ENCODE data around the gene TULP4.

TULP4 gene

GRCh38 chr6:158313989-158314388, 1.7 kb downstream of the TULP4 start:
- Histone ChIP-seq H3K4me1 (ENCODE audit: control extremely low read depth in 1 of 4, control insufficient read depth in 4 of 4, insufficient read depth in 4 of 4, low read length in 3 of 4) (peaks cover 0 to 12% (median 7%) of the 10 kb centered on the region in 4 experiments), H3K36me3 (ENCODE audit: control insufficient read depth in 4 of 4, insufficient read depth in 4 of 4, low read length in 3 of 4) (peaks cover 4 to 14% (median 10%) of the 10 kb centered on the region in 4 experiments), H3K27me3 (replicated peaks in 2 of 5; ENCODE audit: control insufficient read depth in 4 of 5, insufficient read depth in 5 of 5, low read length in 4 of 5) (no peaks in the 10 kb centered on the region), H3K9me3 (ENCODE audit: control extremely low read depth in 1 of 5, control insufficient read depth in 4 of 5, insufficient read depth in 2 of 5, low read depth in 1 of 5, low read length in 4 of 5) (peaks cover 0 to 10% (median 4%) of the 10 kb centered on the region in 5 experiments), H3K27ac (ENCODE audit: insufficient read depth in 1 of 2, low read depth in 1 of 2, low read length in 2 of 2, poor library complexity in 1 of 2, severe bottlenecking in 2 of 2) (peak overlapping the region; percentile 40 to 62), H3K4me3 (ENCODE audit: control insufficient read depth in 1 of 7, extremely low read depth in 1 of 7, insufficient read depth in 4 of 7, low read depth in 2 of 7, low read length in 6 of 7) (peak overlapping the region in 6 of 7 experiments; percentile 50 to 74 (median 58))
- DNase-seq = peak; percentile 20 to 74 (median 50)
- POLR2A ChIA-PET = no interaction called here
- CTCF ChIA-PET = no interaction called here
- 6% methylated on average over 8 of the region's 9 CpGs for WGBS (ENCODE audit: insufficient coverage)

- WGBS (ENCODE audit: insufficient coverage) = no CpG with 5 or more reads among the region's 3 CpGs
- H3K27ac ChIP-seq (ENCODE audit: insufficient read depth in 1 of 2, low read depth in 1 of 2, low read length in 2 of 2, poor library complexity in 1 of 2, severe bottlenecking in 2 of 2) = peak overlapping the region in 1 of 2 experiments; percentile 62
- CTCF ChIA-PET = no interaction called here
- DNase-seq = no peak
- H3K9me3 ChIP-seq (ENCODE audit: control extremely low read depth in 1 of 5, control insufficient read depth in 4 of 5, insufficient read depth in 2 of 5, low read depth in 1 of 5, low read length in 4 of 5) = peaks cover 0 to 10% (median 4%) of the 10 kb centered on the region in 5 experiments
- H3K4me3 ChIP-seq (ENCODE audit: control insufficient read depth in 1 of 7, extremely low read depth in 1 of 7, insufficient read depth in 4 of 7, low read depth in 2 of 7, low read length in 6 of 7) = peak overlapping the region in 2 of 7 experiments; percentile 73 to 74
- peaks cover 0 to 12% (median 7%) of the 10 kb centered on the region in 4 experiments for H3K4me1 ChIP-seq (ENCODE audit: control extremely low read depth in 1 of 4, control insufficient read depth in 4 of 4, insufficient read depth in 4 of 4, low read length in 3 of 4)
- H3K36me3 ChIP-seq (ENCODE audit: control insufficient read depth in 4 of 4, insufficient read depth in 4 of 4, low read length in 3 of 4) = peaks cover 4 to 14% (median 10%) of the 10 kb centered on the region in 4 experiments
- POLR2A ChIA-PET = no interaction called here
- no peaks in the 10 kb centered on the region for H3K27me3 ChIP-seq (replicated peaks in 2 of 5; ENCODE audit: control insufficient read depth in 4 of 5, insufficient read depth in 5 of 5, low read length in 4 of 5)
Observed at GRCh38 chr6:158314737-158315136, 2.5 kb downstream of the TULP4 start.

- POLR2A ChIA-PET = no interaction called here
- H3K36me3 ChIP-seq (ENCODE audit: control insufficient read depth in 4 of 4, insufficient read depth in 4 of 4, low read length in 3 of 4) = peaks cover 4 to 14% (median 10%) of the 10 kb centered on the region in 4 experiments
- no peaks in the 10 kb centered on the region for H3K27me3 ChIP-seq (replicated peaks in 2 of 5; ENCODE audit: control insufficient read depth in 4 of 5, insufficient read depth in 5 of 5, low read length in 4 of 5)
- H3K4me3 ChIP-seq (ENCODE audit: control insufficient read depth in 1 of 7, extremely low read depth in 1 of 7, insufficient read depth in 4 of 7, low read depth in 2 of 7, low read length in 6 of 7) = no peak overlapping the region
- peaks cover 0 to 10% (median 4%) of the 10 kb centered on the region in 5 experiments for H3K9me3 ChIP-seq (ENCODE audit: control extremely low read depth in 1 of 5, control insufficient read depth in 4 of 5, insufficient read depth in 2 of 5, low read depth in 1 of 5, low read length in 4 of 5)
- DNase-seq = no peak
- no peak overlapping the region for H3K27ac ChIP-seq (ENCODE audit: insufficient read depth in 1 of 2, low read depth in 1 of 2, low read length in 2 of 2, poor library complexity in 1 of 2, severe bottlenecking in 2 of 2)
- H3K4me1 ChIP-seq (ENCODE audit: control extremely low read depth in 1 of 4, control insufficient read depth in 4 of 4, insufficient read depth in 4 of 4, low read length in 3 of 4) = peaks cover 0 to 12% (median 7%) of the 10 kb centered on the region in 4 experiments
- no CpG with 5 or more reads among the region's 3 CpGs for WGBS (ENCODE audit: insufficient coverage)
- CTCF ChIA-PET = no interaction called here
Observed at GRCh38 chr6:158316022-158316421, 3.8 kb downstream of the TULP4 start.

GRCh38 chr6:158321960-158322359, 9.7 kb downstream of the TULP4 start:
- Histone ChIP-seq H3K27ac (ENCODE audit: insufficient read depth in 1 of 2, low read depth in 1 of 2, low read length in 2 of 2, poor library complexity in 1 of 2, severe bottlenecking in 2 of 2) (no peak overlapping the region), H3K27me3 (replicated peaks in 2 of 5; ENCODE audit: control insufficient read depth in 4 of 5, insufficient read depth in 5 of 5, low read length in 4 of 5) (no peaks in the 10 kb centered on the region), H3K4me3 (ENCODE audit: control insufficient read depth in 1 of 7, extremely low read depth in 1 of 7, insufficient read depth in 4 of 7, low read depth in 2 of 7, low read length in 6 of 7) (no peak overlapping the region), H3K36me3 (ENCODE audit: control insufficient read depth in 4 of 4, insufficient read depth in 4 of 4, low read length in 3 of 4) (peaks cover 0 to under 1% (median 0%) of the 10 kb centered on the region in 4 experiments), H3K4me1 (ENCODE audit: control extremely low read depth in 1 of 4, control insufficient read depth in 4 of 4, insufficient read depth in 4 of 4, low read length in 3 of 4) (peaks cover 0 to 16% (median 5%) of the 10 kb centered on the region in 4 experiments), H3K9me3 (ENCODE audit: control extremely low read depth in 1 of 5, control insufficient read depth in 4 of 5, insufficient read depth in 2 of 5, low read depth in 1 of 5, low read length in 4 of 5) (no peaks in the 10 kb centered on the region)
- ChIA-PET POLR2A (no interaction called here), CTCF (no interaction called here)
- DNase-seq = peak in 2 of 3 donors; percentile 30 to 43

GRCh38 chr6:158322400-158322723, 10.1 kb downstream of the TULP4 start:
- ChIA-PET POLR2A (no interaction called here), CTCF (no interaction called here)
- Histone ChIP-seq H3K4me3 (ENCODE audit: control insufficient read depth in 1 of 7, extremely low read depth in 1 of 7, insufficient read depth in 4 of 7, low read depth in 2 of 7, low read length in 6 of 7) (no peak overlapping the region), H3K27ac (ENCODE audit: insufficient read depth in 1 of 2, low read depth in 1 of 2, low read length in 2 of 2, poor library complexity in 1 of 2, severe bottlenecking in 2 of 2) (no peak overlapping the region), H3K36me3 (ENCODE audit: control insufficient read depth in 4 of 4, insufficient read depth in 4 of 4, low read length in 3 of 4) (no peaks in the 10 kb centered on the region), H3K4me1 (ENCODE audit: control extremely low read depth in 1 of 4, control insufficient read depth in 4 of 4, insufficient read depth in 4 of 4, low read length in 3 of 4) (peaks cover 0 to 16% (median 5%) of the 10 kb centered on the region in 4 experiments), H3K27me3 (replicated peaks in 2 of 5; ENCODE audit: control insufficient read depth in 4 of 5, insufficient read depth in 5 of 5, low read length in 4 of 5) (no peaks in the 10 kb centered on the region), H3K9me3 (ENCODE audit: control extremely low read depth in 1 of 5, control insufficient read depth in 4 of 5, insufficient read depth in 2 of 5, low read depth in 1 of 5, low read length in 4 of 5) (no peaks in the 10 kb centered on the region)
- no peak for DNase-seq

GRCh38 chr6:158322724-158323560, 10.7 kb downstream of the TULP4 start:
- H3K9me3 ChIP-seq (ENCODE audit: control extremely low read depth in 1 of 5, control insufficient read depth in 4 of 5, insufficient read depth in 2 of 5, low read depth in 1 of 5, low read length in 4 of 5) = no peaks in the 10 kb centered on the region
- no peaks in the 10 kb centered on the region for H3K27me3 ChIP-seq (replicated peaks in 2 of 5; ENCODE audit: control insufficient read depth in 4 of 5, insufficient read depth in 5 of 5, low read length in 4 of 5)
- WGBS (ENCODE audit: insufficient coverage) = 75% methylated on average over 9 of the region's 11 CpGs
- H3K4me1 ChIP-seq (ENCODE audit: control extremely low read depth in 1 of 4, control insufficient read depth in 4 of 4, insufficient read depth in 4 of 4, low read length in 3 of 4) = peaks cover 0 to 16% (median 5%) of the 10 kb centered on the region in 4 experiments
- DNase-seq = peak in 2 of 3 donors; percentile 47 to 66
- no peak overlapping the region for H3K27ac ChIP-seq (ENCODE audit: insufficient read depth in 1 of 2, low read depth in 1 of 2, low read length in 2 of 2, poor library complexity in 1 of 2, severe bottlenecking in 2 of 2)
- H3K4me3 ChIP-seq (ENCODE audit: control insufficient read depth in 1 of 7, extremely low read depth in 1 of 7, insufficient read depth in 4 of 7, low read depth in 2 of 7, low read length in 6 of 7) = no peak overlapping the region
- POLR2A ChIA-PET = no interaction called here
- CTCF ChIA-PET = interaction anchor here (0.6 to 1.4 kb wide), 2 partner anchors 51 to 57 kb away, joined by 3 read pairs; no protein-coding TSS in a partner anchor
- no peaks in the 10 kb centered on the region for H3K36me3 ChIP-seq (ENCODE audit: control insufficient read depth in 4 of 4, insufficient read depth in 4 of 4, low read length in 3 of 4)

- H3K4me3 ChIP-seq (ENCODE audit: control insufficient read depth in 1 of 7, extremely low read depth in 1 of 7, insufficient read depth in 4 of 7, low read depth in 2 of 7, low read length in 6 of 7) = no peak overlapping the region
- no peaks in the 10 kb centered on the region for H3K27me3 ChIP-seq (replicated peaks in 2 of 5; ENCODE audit: control insufficient read depth in 4 of 5, insufficient read depth in 5 of 5, low read length in 4 of 5)
- H3K4me1 ChIP-seq (ENCODE audit: control extremely low read depth in 1 of 4, control insufficient read depth in 4 of 4, insufficient read depth in 4 of 4, low read length in 3 of 4) = peaks cover 0 to 16% (median 5%) of the 10 kb centered on the region in 4 experiments
- H3K9me3 ChIP-seq (ENCODE audit: control extremely low read depth in 1 of 5, control insufficient read depth in 4 of 5, insufficient read depth in 2 of 5, low read depth in 1 of 5, low read length in 4 of 5) = no peaks in the 10 kb centered on the region
- no peak overlapping the region for H3K27ac ChIP-seq (ENCODE audit: insufficient read depth in 1 of 2, low read depth in 1 of 2, low read length in 2 of 2, poor library complexity in 1 of 2, severe bottlenecking in 2 of 2)
- ChIA-PET POLR2A (no interaction called here), CTCF (interaction anchor here (0.5 to 1.4 kb wide), 2 partner anchors 18 to 52 kb away, joined by 3 read pairs; no protein-coding TSS in a partner anchor)
- WGBS (ENCODE audit: insufficient coverage) = no CpG with 5 or more reads among the region's 2 CpGs
- no peak for DNase-seq
- no peaks in the 10 kb centered on the region for H3K36me3 ChIP-seq (ENCODE audit: control insufficient read depth in 4 of 4, insufficient read depth in 4 of 4, low read length in 3 of 4)
Observed at GRCh38 chr6:158323561-158323958, 11.3 kb downstream of the TULP4 start.
